Measurements from ENCODE around the gene HIPK1. TPM values are rescaled to one million over a fixed set of nuclear protein-coding genes. Genes with fewer than 3 reads are reported as not detected.
"Not testable (repeated sequence)": the region's sequence is repeated elsewhere in the genome, so short reads cannot be mapped to it uniquely, and the experiment has no call there.

Gene HIPK1
- polyA plus RNA-seq, 3 donors: 38.5 to 44.1 (median 42.7) TPM

DNA sequence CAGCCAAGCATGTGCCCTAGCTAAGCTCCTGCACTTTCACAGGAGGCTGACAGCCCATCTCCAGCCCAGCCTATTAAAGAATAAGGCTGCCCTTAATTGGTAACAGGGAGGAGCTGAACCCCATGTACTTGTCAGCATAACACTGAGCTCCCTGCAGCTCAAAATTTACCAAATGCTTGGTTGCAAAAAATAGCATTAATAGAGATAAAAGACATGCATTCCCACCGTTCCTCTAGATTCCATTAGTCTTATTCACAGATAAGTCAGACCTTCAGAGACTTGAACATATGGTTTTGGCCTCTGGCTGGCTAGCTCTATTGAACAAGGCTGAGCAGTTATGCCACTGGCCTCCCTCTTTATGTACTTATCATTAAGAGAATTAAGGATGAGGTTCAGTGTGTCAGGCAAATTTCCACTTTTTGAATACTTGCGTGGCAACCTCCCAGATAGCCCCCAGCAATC lies 79.4 kb downstream of the HIPK1 start:
- no peak for DNase-seq

DNA sequence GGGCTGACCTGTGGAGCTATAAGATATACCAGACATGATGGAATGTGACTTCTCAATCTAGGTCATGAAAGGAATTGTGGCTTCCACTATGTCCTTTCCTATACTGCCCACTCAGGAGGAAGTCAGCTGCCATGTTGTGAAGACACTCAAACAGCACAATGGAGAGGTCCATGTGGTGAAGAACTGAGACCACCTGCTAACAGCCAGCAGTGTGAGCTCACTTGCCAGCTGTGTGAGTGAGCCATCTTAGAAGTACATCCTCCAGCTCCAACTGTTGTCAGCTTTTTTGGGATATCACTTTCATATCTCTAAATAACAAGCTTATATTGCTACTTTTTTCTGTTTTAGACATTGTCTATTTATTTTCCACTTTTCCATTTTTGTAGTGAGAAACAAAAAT lies 79.9 kb downstream of the HIPK1 start:
- no peak for DNase-seq

DNA sequence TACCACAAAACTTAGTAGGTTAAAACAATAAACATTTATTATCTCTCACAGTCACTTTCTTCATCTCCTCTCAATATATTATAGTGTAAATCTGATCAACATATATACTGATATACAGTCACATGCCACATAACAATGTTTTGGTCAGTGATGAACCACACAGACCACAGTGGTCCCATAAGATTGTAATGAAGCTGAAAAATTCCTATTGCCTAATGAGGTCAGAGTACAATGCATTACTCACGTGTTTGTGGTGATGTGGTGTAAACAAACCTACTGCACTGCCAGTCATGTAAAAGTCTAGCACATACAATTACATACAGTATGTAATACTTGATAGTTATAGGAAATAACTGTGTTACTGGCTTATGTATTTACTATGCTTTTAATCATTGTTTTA lies 80.3 kb downstream of the HIPK1 start:
- DNase-seq: no peak

DNA sequence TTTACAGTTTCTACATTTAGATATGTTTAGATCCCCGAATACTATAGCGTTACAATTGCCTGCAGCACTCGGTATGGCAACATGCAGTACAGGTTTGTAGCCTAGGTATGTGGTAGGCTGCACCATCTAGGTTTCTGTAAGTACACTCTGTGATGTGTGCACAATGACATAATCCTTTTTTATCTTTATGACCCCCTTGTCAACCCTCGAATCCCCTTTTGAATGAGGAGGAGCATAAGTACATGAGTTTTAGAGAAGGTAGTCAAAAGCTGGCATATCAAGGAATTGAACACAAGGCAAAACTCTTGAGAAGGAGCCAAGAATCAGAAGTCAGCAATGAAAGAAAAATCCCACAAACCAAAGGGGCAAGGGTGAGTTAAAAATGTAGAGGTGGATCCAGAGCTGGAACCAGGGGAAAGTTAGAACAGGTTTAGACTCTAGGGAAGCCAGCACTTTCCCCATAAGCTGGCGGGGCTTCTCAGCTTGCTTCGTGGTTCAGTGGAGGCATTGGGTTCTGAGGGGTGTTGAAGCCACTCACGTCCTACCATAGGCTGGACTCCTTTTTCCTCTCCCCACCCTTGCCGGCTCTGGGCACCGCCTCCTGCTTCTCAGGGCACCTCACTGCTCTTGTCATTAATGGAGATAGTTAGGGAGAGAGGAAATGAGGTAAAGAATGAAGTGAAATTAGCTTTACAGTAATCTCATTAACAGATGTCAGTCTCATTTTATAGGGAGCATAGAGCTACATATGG lies 81.5 kb downstream of the HIPK1 start:
- no peak for DNase-seq

DNA sequence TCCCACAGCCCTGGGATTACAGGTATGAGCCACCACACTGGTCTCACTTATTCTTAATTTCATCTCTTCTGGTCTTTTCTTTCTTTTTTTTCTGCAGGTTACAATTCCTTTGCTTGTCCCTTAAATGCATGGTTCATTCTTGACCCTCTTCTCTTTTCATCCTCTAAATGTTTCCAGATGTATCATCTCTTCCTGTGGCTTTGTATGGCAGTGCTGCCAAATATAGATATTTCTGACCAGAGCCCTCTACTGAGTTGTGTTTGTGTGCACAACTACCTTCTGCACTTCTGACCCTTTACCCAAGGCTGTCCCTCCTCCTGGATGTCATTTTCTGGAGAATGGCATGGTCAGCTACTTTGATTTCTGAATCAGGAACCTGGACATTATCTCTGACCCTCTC lies 82.7 kb downstream of the HIPK1 start:
- no peak for DNase-seq

DNA sequence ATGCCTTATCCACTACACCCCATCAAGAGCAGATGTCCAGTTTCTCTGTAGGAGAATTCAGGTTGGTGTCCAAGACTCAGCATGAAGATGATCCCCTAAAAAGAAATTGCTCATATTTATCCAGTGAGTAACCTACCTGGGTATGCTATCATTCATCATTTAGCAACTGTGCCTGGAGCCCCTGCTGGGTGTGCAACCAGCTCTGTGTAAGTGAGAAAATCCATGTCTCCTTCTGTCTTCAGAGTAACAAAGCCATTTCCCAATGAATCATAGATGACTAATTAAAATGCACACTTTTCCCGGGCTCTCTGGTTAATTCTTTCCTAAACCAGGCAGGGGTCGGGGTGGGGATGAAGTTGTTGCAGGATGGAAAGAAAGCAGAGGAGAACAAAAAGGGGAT lies 86.0 kb downstream of the HIPK1 start:
- DNase-seq: no peak

DNA sequence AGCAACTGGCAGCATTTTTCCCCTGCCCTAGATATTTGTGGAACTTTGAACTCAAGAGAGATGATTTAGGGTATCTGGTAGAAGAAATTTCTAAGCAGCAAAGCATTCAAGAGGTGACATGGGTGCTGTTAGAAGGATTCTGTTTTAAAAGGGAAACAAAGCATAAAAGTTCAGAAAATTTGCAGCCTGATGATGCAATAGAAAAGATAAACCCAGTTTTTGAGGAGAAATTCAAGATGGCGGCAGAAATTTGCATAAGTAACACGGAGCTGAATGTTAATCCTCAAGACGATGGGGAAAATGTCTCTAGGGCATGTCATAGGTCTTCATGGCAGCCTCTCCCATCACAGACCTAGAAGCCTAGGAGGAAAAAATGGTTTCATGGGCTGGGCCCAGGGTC lies 90.6 kb downstream of the HIPK1 start:
- DNase-seq: not testable (repeated sequence)

DNA sequence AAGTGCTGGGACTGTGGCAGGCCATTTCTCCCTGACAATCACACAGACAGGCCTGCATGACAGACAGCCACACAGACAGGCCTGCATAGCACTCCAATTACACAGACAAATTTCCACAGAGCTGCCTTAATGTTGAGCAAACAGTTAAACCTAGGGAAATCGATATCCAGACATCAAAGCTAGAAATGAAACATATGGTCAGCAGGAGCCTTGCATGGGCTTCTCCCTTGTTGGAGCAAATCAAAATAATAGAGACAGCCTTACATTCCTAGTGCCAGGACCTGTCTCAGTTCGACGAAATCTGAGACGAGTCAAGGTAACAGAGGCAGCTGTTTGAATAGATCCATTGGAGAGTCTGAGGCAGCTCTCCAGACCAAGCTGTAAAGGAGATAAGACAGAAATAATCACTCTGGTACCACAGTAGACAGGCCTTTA lies 92.6 kb downstream of the HIPK1 start:
- no peak for DNase-seq

DNA sequence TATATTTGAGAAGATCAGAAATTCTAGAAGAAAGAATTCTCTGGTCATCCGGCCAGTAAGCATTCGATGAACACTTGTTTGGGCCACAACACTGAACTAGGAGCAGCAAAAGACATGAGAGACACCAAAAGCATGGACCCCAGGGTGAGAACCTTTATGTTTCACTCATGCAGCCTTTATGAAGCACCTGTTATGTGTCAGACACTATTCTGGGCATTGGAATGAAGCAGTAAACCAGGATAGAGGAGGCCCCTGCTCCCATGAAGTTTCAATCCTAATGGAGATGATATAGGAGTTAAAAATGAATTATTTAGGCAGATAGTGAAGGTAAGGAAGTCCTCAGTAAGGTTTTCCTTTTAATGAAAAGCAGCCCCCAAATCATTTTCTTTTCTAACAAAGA lies 93.8 kb downstream of the HIPK1 start:
- DNase-seq: no peak

DNA sequence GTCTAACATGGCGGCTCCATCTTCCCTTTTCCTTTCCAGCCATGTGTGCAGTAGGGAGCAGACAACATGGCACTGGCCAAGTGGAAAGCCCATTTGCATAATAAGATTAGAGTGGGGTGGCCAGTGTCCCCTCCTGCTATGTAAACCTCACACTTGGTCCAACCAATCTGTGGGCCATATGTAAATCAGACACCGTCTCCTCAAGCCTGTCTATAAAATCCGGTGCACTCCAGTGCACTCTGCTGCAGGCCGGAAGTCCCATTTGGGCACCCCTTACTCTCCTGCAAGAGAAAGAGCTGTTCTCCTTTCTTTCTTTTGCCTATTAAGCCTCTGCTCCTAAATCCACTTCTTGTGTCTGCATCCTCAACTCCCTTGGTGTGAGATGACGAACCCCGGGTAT lies 94.3 kb downstream of the HIPK1 start:
- DNase-seq: no peak

DNA sequence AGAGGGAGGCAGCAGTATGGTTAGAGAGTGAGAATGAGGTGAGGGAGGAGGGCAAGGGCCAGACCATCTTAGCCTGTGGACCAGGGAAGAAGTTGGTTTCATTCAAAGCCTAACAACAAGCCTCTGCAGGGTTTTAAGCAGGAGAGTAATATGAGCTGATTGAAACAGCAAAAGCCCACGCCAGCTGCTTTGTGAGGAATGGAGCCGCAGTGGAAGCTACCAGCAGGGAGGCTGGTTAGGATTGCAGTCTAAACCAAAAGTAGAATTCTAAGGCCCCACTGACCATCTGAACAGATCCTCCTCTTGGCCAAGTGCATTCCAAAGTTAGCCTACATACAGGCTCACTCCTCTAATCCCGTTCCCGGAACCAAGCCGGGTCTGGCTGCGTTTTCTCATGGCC lies 94.9 kb downstream of the HIPK1 start:
- no peak for DNase-seq

DNA sequence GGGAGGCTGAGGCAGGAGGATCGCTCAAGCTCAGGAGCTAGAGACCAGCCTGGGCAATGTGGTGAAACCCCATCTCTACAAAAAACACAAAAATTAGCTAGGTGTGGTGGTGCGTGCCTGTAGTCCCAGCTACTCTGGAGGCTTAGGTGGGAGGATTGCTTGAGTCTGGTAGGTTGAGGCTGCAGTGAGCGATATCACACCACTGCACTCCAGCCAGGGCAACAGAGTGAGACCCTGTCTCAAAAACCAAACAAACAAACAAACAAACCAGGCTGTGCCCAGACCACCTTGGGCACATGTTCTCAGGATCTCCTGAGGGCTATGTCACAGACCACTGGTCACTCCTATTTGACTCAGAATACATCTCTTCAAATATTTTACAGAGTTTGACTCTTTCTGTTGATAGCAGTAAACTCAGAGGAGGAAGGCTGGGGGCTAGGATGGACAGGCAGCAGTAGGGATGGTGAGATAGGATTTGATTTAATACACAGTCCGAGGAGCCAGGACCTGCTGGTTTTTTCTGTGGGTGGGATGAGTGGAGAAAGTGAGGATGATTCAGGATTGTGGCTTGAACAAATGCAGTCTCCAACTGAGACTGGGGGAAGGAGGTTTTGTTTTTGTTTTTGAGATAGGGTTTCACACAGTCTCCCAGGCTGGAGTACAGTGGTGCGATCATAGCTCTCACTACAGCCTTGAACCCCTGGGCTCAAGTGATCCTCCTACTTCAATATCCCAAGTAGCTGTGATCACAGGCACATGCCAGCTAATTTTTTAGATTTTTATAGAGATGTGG lies 96.7 kb downstream of the HIPK1 start:
- DNase-seq: no peak

DNA sequence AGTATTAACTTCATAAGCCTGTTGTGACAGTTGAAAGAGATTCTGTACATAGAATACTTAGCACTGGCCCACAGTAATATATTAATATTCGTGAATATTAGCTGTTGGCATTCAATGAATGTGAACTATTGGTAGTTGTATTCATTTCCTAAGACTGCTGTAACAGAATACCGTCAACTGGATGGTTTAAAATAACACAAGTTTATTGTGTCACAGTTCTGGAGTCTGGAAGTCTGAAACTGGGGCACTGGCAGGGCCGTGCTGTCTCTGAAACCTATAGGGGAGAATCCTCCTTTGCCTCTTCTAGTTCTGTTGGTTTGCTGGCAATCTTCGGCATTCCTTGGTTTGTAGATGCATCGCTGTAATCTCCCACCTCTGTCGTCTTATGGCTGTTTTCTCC lies 97.7 kb downstream of the HIPK1 start:
- DNase-seq: no peak

Other genes with a start within 250 kb of the HIPK1 start
- 10 to 100 TPM; 21.9 to 27.0 (median 26.2) TPM for gene PHTF1, start 169.8 kb upstream of the HIPK1 start, polyA plus RNA-seq (ENCODE audit: insufficient read length in 3 of 3)
- 10 to 100 TPM; 23.0 to 23.6 (median 23.5) TPM for gene RSBN1, start 116.8 kb upstream of the HIPK1 start, polyA plus RNA-seq (ENCODE audit: insufficient read length in 3 of 3)
- under 1 TPM; 0.24 to 0.53 (median 0.38) TPM for gene PTPN22, start 57.6 kb upstream of the HIPK1 start, polyA plus RNA-seq (ENCODE audit: insufficient read length in 3 of 3)
- gene BCL2L15, start 41.7 kb upstream of the HIPK1 start, polyA plus RNA-seq (ENCODE audit: insufficient read length in 3 of 3): 1 to 10 TPM in 1 of 3 donors, under 1 TPM in 2; 0.19 to 1.2 (median 0.88) TPM
- gene AP4B1, start 24.5 kb upstream of the HIPK1 start, polyA plus RNA-seq (ENCODE audit: insufficient read length in 3 of 3): 10 to 100 TPM; 24.8 to 47.2 (median 43.7) TPM
- 10 to 100 TPM; 11.3 to 13.1 (median 11.3) TPM for gene DCLRE1B, start 24.0 kb upstream of the HIPK1 start, polyA plus RNA-seq (ENCODE audit: insufficient read length in 3 of 3)
- 100 to 1,000 TPM; 109 to 161 (median 131) TPM for gene OLFML3, start 50.1 kb downstream of the HIPK1 start, polyA plus RNA-seq (ENCODE audit: insufficient read length in 3 of 3)
- 1 to 10 TPM; 1.3 to 1.9 (median 1.6) TPM for gene SYT6, start 224.5 kb downstream of the HIPK1 start, polyA plus RNA-seq (ENCODE audit: insufficient read length in 3 of 3)

Measured in renal pelvis (tissue), 4 donors.